GM18907 (cell line): ENCODE measurements around the gene TTLL5.
A peak's percentile ranks its signal among the peaks of the same experiment; 100 is the strongest.

ENCODE experiments used
- ATAC-seq: cut with Tn5 transposase; IDR thresholded peaks from one replicate; pipeline ENCODE4 v1.9.1; 2021; ENCODE audit warnings: mild to moderate bottlenecking, moderate library complexity; ENCODE audit not compliant: unreplicated experiment

Gene TTLL5

DNA sequence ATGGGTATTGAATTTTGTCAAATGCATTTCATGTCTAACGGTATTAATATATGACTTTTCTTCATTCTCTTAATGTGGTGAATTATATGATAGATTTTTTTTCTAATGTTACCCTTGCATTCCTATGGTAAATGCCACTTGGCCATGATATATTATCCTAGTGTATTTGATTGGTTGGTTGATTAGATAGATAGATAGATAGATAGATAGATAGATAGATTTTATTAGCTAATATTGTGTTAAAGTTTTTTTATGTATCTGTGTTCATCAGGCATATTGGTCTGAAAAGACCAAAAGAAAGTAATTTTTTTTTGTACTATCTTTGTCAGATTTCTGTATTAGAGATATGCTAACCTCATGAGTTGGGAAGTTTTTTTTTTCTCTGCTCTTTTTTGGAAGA lies 196.2 kb downstream of the TTLL5 start:
- no peak for ATAC-seq

DNA sequence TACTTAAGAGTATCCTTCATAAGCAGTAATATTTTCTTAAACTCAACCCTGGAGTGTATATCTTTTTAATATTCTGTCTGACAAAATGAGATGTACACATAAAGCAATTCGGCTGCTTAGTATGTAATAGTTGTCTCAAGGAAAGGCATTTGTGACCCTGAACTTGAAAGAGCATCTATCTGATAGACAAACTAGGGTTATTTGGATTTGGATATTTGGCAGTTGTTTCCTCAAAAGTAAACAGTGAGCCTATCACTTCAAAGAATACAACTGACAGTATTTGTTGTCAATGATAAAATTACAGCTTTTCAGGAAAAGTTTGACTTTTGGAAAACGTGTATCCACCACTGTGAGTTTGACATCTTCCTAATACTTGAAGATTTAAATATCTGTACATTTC lies 197.3 kb downstream of the TTLL5 start:
- ATAC-seq, result no peak

DNA sequence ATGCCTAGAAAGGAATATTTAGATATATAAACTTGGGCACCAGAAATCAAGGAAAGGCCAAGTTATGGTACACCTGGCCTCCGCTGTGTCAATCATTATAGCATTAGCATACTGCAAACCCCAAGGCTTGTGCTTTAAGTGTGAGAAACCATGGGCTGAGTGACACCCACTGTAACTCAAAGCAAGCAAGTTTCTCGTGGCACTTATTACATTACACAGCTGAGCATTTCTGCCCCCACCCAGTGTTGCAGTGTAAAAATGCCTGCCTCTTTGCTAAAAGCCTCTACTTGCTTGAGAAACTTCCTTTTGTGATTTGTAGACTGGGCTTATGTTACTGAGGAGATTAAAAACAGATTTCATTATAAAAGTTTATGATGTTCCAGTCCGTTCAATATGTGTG lies 198.7 kb downstream of the TTLL5 start:
- no peak for ATAC-seq

DNA sequence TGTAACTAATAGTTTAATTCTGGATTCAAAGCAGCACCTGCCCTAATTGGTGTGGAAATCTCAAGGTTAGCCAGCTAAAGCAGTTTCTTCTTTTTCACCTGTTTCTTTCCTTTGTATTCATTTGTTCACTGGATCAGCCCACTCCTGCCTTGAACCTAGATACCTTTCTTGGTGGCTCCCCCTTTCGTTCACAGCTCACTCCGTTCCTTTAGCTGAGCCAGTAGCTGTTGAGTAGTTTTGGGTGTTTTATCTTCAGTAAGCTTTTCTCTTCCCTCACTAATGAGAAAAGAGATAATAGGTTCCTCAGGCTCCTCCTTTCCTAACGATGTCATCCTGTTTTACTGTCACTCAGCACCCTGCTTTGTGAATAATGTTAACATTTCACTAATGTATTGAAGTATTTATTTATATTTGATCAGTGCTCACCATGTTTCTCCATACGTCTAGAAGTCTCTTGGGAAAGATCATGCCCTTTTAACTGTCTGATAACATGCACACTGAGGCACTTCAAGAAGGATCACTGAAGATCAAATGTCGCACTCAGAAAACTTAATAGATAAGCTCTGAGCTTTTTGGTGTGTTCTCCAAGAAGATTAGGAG lies 199.6 kb downstream of the TTLL5 start:
- ATAC-seq, result no peak

DNA sequence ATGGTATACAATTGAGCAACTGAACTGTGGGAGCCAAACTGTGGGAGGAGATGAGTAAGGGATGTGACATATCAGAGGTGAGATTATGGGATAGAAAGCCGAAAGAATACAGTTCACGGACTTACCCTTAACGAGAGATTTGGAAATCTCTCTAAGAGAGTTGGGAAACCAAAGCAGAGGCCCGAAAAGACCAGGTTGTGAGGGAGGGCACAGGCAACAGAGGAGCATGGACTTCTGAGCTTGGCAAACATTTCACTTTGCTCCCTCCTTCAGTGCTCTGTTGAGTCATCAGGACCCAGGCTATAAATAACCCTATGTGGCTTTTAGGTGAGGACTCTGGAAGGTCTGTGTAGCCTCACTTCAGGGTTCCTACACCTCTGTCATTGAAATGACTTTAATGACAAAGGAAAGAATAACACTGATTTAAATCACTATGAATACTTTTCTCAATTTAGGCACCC lies 200.1 kb downstream of the TTLL5 start:
- no peak for ATAC-seq

DNA sequence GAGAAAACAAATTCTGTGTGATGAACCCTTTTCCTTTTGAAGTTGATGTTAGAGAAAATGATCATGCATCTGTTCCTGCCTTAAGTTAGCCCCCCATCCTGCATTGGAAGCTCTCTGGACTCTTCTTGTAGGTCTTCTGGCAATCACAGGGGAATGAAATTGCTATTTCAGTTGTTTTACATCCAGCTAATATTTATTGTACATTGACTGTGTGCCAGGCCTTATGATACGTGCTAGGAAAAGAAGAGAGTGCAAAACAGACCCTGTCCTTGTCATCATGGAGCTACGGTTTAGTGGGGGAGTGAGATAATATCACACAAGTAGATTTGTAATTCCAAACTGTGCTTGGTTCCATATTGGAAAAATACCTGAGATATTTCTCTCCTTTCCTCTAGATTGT lies 202.2 kb downstream of the TTLL5 start:
- no peak for ATAC-seq

DNA sequence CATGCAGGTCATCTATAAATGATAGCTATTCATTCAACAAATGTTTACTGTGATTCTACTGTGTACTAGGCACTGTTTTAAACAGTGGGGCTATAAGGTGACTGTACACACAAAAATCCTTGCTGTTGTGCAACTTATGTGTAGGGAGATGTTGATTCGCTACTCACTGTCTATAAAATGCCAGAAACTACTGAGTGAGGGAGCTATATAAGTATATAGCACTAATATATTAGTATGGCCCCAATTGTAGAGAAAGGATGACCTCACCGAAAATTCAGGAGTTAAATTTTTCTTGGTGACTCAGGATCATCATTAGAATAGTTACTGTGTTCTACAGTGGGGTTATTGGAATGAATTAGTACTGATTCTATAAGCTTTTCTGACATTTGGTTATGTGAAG lies 203.3 kb downstream of the TTLL5 start:
- no peak for ATAC-seq

DNA sequence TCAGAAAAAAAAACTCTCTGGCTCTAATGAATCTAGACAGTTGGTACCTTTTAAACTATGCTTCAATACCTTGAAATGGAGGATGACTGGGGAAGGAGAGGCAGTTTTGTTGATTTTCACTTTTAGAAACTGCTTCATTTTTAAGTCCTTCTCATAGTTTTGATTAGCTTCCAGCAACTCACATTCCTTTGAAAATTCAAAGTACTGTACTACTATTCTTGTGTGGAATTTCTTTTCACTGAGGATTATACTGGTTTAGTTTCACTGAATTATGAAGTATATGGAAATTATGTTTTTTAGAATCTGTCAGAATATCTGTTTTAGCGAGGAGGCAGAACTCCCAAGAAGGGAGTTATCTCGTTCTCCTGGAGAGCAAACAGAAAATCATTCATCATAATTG lies 204.5 kb downstream of the TTLL5 start:
- no peak for ATAC-seq

DNA sequence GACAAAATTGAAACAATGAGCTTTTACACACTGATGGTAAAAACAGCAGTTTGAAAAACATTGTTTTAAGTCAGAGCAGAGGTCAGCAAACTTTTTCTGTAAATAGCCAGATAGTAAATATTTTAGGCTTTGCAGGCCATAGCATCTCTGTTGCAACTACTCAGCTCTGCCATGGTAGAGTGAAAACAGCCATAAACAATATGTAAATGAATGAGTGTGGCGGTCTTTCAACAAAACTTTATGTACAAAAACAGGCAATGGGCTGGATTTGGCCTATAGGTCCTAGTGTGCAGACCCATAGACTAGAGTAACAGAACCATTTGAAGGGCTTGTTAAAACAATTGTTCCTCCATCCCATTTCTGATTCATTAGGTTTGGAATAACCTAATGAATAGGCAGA lies 205.9 kb downstream of the TTLL5 start:
- ATAC-seq, result no peak

DNA sequence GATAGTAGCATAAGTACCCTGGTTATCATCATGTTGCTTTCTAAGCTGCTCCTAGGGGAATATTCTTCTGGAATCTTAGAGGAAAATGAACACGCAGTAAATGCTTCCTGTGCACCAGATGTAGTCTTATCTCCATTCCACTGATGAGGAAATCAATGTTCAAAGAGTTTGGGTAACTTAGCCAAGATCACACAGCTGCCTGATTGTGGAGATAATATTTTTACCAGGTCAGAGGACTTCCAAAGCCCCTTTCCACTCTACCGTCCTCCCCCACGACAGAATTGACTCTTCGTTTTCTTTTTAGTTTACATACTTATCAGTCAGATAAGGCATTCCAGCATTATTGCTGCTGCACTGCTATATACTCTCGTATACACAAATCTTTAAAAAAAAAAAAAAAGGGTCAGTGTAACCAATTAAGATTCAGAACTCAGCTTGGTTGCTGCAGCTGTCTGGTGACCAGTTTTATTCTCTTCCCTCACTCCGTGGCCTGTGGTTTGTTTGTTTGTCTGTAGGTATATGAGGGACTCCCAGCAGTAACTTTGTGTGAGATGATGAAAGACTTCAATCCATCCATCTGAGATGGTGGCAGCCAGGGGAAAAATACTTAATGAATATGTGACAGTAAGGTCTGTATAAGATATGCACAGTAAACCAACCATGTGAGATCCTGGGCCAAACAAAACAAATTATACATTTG lies 210.3 kb downstream of the TTLL5 start:
- ATAC-seq, result no peak

DNA sequence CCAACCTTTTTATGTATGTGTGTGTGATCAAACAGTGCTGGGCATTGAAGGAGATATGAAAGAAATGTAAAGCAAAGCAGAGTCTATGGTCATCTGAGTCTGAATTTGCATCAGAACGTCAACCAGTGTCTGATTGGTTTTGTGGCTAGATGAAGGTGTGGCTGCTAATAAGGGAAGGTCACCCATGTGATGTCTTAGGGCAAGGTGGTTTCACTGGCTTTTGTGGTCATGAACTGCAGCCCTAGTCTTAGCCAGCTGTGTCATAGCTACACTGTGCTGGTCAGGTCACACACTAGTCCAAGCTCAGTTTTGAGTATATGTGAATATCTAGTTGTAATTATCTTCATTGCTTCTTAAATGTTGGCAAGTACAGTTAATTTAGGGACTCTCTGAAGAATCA lies 214.9 kb downstream of the TTLL5 start:
- ATAC-seq, result peak; percentile 97

DNA sequence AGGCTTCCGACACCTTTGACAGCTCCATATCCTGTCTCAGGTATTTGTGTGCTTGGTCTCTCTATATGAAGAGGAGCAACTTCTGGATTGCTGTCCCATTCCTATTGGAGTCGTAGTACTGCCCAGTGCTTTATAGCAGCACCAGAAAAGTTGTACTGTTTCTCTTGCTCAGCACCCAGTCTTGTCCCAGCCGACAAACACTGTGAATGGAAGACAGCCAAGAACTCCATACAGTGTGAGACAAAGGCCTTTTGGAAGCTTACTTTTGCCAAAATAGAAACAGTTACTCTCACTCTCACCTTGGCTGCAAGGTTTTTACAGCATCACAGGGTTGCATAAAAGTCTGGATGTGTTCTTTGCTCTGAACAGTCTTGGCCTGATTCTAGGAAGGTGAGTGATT lies 215.5 kb downstream of the TTLL5 start:
- no peak for ATAC-seq

DNA sequence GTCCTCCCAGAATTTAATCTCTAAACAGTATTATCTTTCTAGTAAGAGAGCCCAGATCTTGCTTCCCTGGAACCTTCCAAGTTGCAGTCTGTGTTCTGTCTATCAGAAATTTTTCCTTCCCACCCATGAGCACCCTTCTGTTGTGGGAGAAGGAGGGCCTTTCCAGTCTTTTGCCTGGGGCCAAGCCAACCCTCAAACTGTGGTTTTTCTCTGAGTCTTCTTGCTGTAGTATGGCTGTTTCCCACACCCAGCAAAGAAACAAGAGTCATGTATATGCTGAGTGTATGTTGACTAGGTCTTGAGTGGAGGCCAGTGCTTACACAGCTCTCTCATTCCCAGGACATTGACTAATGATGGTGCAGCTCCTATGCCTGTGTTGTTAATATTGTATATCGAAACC lies 216.2 kb downstream of the TTLL5 start:
- no peak for ATAC-seq

DNA sequence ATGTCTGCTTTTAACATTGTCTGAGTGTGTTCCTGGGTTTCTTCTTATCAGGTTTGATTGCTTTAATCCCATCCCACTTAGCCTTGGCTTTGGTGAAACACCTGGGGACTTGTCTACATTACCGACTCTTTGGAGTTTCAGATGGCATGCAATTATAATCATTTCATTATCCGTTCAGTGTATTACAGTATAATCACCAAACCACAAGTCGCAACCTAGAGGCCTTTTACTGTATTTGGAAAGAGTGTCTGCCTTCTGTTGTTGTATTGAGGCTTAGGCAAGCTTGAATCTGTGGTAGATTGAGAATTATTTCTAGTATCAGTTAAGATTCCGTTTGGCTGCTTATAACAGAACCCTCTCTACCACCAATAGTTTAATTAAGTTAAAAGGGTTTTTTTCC lies 216.8 kb downstream of the TTLL5 start:
- no peak for ATAC-seq

DNA sequence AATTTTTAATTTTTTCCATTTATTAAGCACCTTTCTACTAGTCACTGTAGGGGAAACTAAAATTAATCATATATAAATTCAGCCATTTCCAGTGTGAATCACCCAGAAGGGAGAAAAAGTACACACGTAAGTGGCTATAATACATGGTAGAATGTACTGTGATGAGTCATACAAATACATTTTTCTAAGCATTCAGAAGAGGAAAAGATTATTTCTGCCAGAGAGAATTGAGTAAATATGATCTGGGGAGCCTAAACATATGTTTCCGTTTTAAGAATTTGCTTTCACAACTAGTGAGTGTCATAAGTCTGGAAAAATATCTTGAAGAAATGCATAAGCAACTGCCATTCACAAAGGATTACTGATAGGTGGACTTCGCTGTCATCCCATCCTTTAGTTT lies 218.0 kb downstream of the TTLL5 start:
- ATAC-seq, result no peak

DNA sequence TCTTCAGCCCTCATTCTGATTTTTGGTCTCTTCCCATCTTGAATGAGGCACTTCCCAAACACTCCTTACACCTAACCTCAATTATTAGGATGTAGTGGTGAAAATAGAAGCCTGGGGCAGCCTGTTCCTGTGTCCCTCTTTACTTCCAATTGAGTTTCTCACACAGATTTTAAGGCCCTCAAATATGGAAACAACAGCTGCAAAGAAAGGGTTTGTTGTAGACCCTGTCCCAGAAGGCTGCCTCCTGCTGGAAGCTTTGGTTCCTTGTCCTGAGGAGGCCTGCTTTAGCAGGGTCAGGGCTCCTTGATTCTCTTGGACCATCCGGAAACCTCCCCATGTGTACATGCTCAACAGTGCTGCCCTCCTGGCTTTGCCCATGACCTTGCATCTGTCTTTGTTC lies 219.5 kb downstream of the TTLL5 start:
- ATAC-seq, result no peak

DNA sequence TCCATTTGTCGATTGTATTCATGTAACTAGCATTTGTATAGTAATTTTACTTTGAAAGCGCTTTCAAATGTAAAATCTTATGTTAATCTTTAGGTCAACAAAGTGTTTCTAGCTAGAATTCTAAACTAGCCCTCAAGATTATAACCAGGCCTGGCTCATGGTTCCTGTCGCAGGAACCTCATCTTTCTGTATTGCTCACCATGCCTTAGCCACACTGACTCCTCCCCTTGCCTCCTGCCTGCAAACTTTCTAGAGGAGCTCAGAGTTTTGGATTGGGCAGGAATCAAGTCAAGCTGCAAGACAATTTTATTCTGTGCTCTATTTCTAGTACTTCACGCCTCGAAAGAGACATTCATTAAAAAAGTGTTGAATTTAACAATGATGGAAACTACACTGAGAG lies 220.9 kb downstream of the TTLL5 start:
- no peak for ATAC-seq

DNA sequence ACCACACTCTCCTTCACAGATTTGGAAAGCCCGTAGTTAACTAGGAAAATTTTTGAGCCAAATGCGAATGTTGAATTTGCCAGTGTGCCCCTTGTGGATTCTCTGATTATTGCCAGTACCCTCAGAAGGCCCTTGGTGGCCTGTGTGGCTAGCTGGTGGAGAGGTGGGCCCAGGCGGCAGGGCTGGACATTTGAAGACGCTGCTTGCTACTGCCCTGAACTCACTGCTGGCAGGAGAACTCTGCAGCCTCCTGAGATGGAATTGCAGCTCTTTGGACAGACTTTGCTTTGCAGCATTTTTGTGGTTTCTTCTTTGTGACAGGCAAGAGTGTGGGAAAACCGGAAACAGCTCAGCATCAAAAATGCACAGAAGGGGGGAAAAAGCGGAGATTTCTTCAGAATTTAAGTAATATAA lies 223.2 kb downstream of the TTLL5 start:
- no peak for ATAC-seq

DNA sequence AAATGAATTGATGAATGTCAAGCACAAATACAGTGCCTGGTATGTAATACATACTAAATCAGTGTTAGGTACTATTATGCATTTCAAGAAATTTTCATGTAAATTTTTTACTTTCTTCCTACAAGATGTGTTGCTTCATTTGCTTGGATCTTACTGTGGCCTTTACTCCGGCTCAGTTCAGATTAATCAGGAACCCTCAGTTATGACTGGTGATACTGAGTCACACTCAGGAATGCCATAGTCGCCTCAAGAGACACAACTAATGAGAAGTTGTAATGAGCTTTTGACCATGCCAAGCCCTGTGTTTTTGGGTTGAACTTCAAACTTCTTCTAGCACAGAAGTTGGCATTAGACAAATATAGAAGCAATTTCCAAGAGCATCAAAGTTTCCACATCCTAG lies 224.8 kb downstream of the TTLL5 start:
- ATAC-seq, result no peak

DNA sequence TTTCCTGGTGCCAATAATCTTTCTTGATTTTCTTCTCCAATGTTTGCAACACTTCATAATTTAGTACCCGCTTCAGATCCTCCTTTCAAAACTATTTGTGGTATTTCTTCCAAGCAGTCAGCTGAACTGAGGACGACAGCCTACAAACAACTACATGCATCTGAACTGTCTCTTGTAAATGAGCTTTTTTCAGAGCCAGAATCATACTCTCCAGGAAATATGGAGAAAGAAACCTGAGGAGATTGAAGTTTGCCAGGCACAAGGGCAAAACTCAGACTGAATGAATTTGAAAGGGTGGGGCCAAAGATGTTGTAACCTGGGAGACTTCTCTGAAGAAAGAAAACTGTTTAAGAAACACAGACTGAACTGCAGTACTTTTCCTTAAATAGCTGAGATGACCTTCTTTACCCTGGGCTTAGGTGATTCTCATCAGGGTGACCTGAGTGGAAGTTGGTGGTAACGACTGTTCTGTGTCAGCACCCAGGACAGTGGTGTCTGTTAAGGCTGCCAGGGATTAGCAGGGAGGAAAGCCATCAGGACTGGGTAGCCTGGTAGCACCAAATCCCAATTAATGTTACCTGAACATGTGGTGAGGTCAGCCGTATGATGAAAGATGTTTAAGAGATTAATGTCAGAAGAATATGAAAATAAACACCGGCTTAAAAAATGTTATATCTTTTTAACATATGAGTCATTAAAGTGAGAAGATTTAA lies 225.7 kb downstream of the TTLL5 start:
- no peak for ATAC-seq

DNA sequence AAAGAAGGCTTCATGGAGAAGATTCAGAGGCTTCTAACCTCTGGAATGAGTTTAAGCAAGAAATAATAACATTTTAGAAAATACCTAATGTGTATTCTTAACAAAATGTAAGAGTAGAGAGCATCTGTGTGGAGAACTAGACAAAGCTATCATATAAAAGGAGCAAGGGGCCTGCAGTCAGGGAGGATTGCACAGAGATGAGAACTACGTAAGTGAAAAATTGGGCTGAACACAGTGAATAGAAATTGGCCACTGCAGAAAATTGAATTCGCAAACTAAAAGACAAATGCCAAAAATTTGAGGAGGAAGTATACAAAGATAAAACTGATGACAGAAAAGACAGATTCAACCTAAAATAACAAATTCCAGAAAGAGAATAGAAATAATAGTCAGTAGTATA lies 227.9 kb downstream of the TTLL5 start:
- no peak for ATAC-seq

DNA sequence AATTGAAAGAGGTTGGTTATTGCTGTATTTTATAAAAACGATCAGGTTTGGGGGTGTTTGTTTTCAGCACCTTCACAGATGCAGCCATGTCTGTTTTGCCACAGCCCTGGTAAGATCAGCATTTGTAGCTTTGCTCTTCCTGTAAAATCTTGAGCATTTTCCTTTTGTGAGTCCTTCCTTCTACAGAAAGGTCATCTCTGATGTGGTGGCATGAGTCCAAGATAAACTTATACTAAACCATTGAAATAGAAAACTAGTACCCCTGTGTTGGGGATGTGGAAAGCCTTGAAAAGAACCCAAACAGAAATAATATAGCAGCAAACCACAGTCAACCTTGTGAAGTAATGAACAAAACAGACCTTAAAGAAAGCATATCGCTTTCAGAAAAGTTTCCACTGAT lies 235.3 kb downstream of the TTLL5 start:
- no peak for ATAC-seq
